H1 (cell line): ENCODE results near the gene CHST9. TPM values are rescaled to one million over a fixed set of nuclear protein-coding genes. Genes with fewer than 3 reads are reported as not detected.

ENCODE experiments used
- CTCF ChIA-PET: fragments of 300-600 bp; sonication (Branson Sonifier 250); formaldehyde crosslinking; loops from one replicate; lab custom pipeline; 2021; ENCODE audit not compliant: partially characterized antibody; lab: Charles Lee
- POLR2A ChIA-PET: fragments of 300-600 bp; sonication (Branson Sonifier 250); formaldehyde crosslinking; loops from one replicate; lab custom pipeline; 2021; ENCODE audit warnings: inconsistent platforms; ENCODE audit not compliant: partially characterized antibody; lab: Charles Lee
- DNase-seq, 2 experiments: peaks; one replicate each; pipeline versions ENCODE4 v3.0.0 to v3.0.0-alpha.2; 2010 to 2022; ENCODE audit warnings: low spot score in 2 of 2, low read depth in 1 of 2, mixed read lengths in 1 of 2
- FAIRE-seq: peaks from 2 replicates; lab custom pipeline; 2011; peaks lifted over from hg19 to GRCh38; lab: Jason Lieb, UNC
- H2AFZ ChIP-seq: 2 replicates; pipeline ENCODE4 v1.8.1; 2012; ENCODE audit warnings: low read length, inconsistent platforms
- H2AK5ac ChIP-seq: 2 replicates; pipeline ENCODE4 v1.6.1; 2013; ENCODE audit warnings: low read depth, low read length
- H2BK120ac ChIP-seq: replicated peaks from 2 replicates; pipeline ENCODE3; 2013; ENCODE audit warnings: low read depth, low read length, inconsistent platforms
- H2BK12ac ChIP-seq: 2 replicates; pipeline ENCODE4 v1.6.1; 2013; ENCODE audit warnings: low read depth, low read length
- H2BK15ac ChIP-seq: 2 replicates; pipeline ENCODE4 v1.6.1; 2013; ENCODE audit warnings: low read length
- H2BK20ac ChIP-seq: 2 replicates; pipeline ENCODE4 v1.6.1; 2013; ENCODE audit warnings: low read length
- H2BK5ac ChIP-seq: 2 replicates; pipeline ENCODE4 v1.6.1; 2013; ENCODE audit warnings: low read depth, low read length
- H3K14ac ChIP-seq: 2 replicates; pipeline ENCODE4 v1.6.1; 2013; ENCODE audit warnings: inconsistent platforms; ENCODE audit not compliant: insufficient read length
- H3K18ac ChIP-seq: 2 replicates; pipeline ENCODE4 v1.6.1; 2013; ENCODE audit warnings: low read length; ENCODE audit errors: extremely low read depth
- H3K23ac ChIP-seq: 2 replicates; pipeline ENCODE4 v1.6.1; 2013; ENCODE audit warnings: inconsistent platforms; ENCODE audit not compliant: insufficient read length
- H3K23me2 ChIP-seq: 2 replicates; pipeline ENCODE4 v1.6.1; 2013; ENCODE audit warnings: low read depth, low read length
- H3K27ac ChIP-seq: 2 replicates; pipeline ENCODE4 v1.6.1; 2011; ENCODE audit warnings: low read depth, low read length, inconsistent platforms
- H3K27me3 ChIP-seq, 4 experiments: replicated peaks in 1 of 4; 1 replicate in 1 of 4; 2 replicates in 3 of 4; pipeline versions ENCODE4 v1.6.1 to v1.8.1; 2011 to 2013; ENCODE audit warnings: low read length in 3 of 4, mild to moderate bottlenecking in 3 of 4, inconsistent platforms in 2 of 4, mixed read lengths in 2 of 4, moderate library complexity in 1 of 4; ENCODE audit not compliant: control insufficient read depth in 3 of 4, insufficient read depth in 3 of 4; ENCODE audit errors: extremely low read depth in 1 of 4
- H3K36me3 ChIP-seq, 4 experiments: 2 replicates each; pipeline versions ENCODE4 v1.6.1 to v1.8.1; 2011 to 2013; ENCODE audit warnings: mild to moderate bottlenecking in 4 of 4, low read length in 3 of 4, moderate library complexity in 2 of 4, control low read depth in 1 of 4, inconsistent platforms in 1 of 4; ENCODE audit not compliant: insufficient read depth in 4 of 4, control insufficient read depth in 2 of 4
- H3K4ac ChIP-seq: replicated peaks from 2 replicates; pipeline ENCODE3; 2013; ENCODE audit warnings: low read length, low read depth, mixed read lengths, inconsistent platforms; ENCODE audit not compliant: insufficient read length
- H3K4me1 ChIP-seq, 4 experiments: replicated peaks in 1 of 4; 1 replicate in 1 of 4; 2 replicates in 3 of 4; pipeline versions ENCODE4 v1.6.1 to v1.8.1; 2011 to 2013; ENCODE audit warnings: low read length in 3 of 4, inconsistent platforms in 2 of 4, mixed read lengths in 1 of 4; ENCODE audit not compliant: insufficient read depth in 4 of 4, control insufficient read depth in 3 of 4
- H3K4me2 ChIP-seq, 2 experiments: 2 replicates each; pipeline versions ENCODE4 v1.6.1 to v1.8.1; 2011 to 2013; ENCODE audit warnings: low read depth in 2 of 2, low read length in 2 of 2, control low read depth in 1 of 2, inconsistent platforms in 1 of 2, mild to moderate bottlenecking in 1 of 2; ENCODE audit not compliant: insufficient read depth in 1 of 2
- H3K4me3 ChIP-seq, 4 experiments: fragments of 200-600, 300-600 bp in 1 of 4; sonication (generic), shearing (Covaris generic), sonication (Bioruptor Twin) in 1 of 4; 2 replicates each; pipeline versions ENCODE4 v1.5.1 to v1.8.1; 2011 to 2016; ENCODE audit warnings: low read length in 4 of 4, low read depth in 3 of 4, control low read depth in 2 of 4, inconsistent platforms in 2 of 4, mild to moderate bottlenecking in 2 of 4, mixed read lengths in 1 of 4, moderate library complexity in 1 of 4; ENCODE audit not compliant: insufficient read depth in 2 of 4; ENCODE audit errors: extremely low read depth in 1 of 4
- H3K56ac ChIP-seq: replicated peaks from 2 replicates; pipeline ENCODE3; 2013; ENCODE audit warnings: low read depth, mild to moderate bottlenecking, mixed read lengths, low read length, inconsistent platforms; ENCODE audit not compliant: insufficient read length
- H3K79me1 ChIP-seq: 2 replicates; pipeline ENCODE4 v1.6.1; 2013; ENCODE audit warnings: low read depth, low read length, control low read depth
- H3K79me2 ChIP-seq, 2 experiments: 2 replicates each; pipeline versions ENCODE4 v1.6.1 to v1.8.1; 2012 to 2013; ENCODE audit warnings: low read length in 2 of 2, mild to moderate bottlenecking in 2 of 2, inconsistent platforms in 1 of 2; ENCODE audit not compliant: insufficient read depth in 2 of 2, control insufficient read depth in 1 of 2
- H3K9ac ChIP-seq, 4 experiments: replicated peaks in 1 of 4; 1 replicate in 1 of 4; 2 replicates in 3 of 4; pipeline versions ENCODE4 v1.6.1 to v1.8.1; 2011 to 2013; ENCODE audit warnings: low read depth in 3 of 4, low read length in 3 of 4, control low read depth in 2 of 4, mild to moderate bottlenecking in 2 of 4, moderate library complexity in 2 of 4, inconsistent platforms in 1 of 4; ENCODE audit errors: extremely low read depth in 1 of 4
- H3K9me3 ChIP-seq, 2 experiments: 2 replicates each; pipeline versions ENCODE4 v1.6.1 to v1.8.1; 2012 to 2013; ENCODE audit warnings: mild to moderate bottlenecking in 2 of 2, moderate library complexity in 2 of 2, control low read depth in 1 of 2, inconsistent platforms in 1 of 2, low read depth in 1 of 2, low read length in 1 of 2, mixed read lengths in 1 of 2; ENCODE audit not compliant: insufficient read depth in 2 of 2
- H4K20me1 ChIP-seq, 2 experiments: replicated peaks in 1 of 2; 2 replicates each; pipeline versions ENCODE3 to v1.8.1; 2011 to 2013; ENCODE audit warnings: inconsistent platforms in 2 of 2, low read length in 2 of 2, mild to moderate bottlenecking in 1 of 2; ENCODE audit not compliant: insufficient read depth in 2 of 2, control insufficient read depth in 1 of 2
- H4K5ac ChIP-seq: 2 replicates; pipeline ENCODE4 v1.6.1; 2013; ENCODE audit warnings: low read length, low read depth, mixed read lengths, inconsistent platforms; ENCODE audit not compliant: insufficient read length
- H4K8ac ChIP-seq: 2 replicates; pipeline ENCODE4 v1.8.0; 2013; ENCODE audit warnings: mild to moderate bottlenecking, moderate library complexity, low read length, inconsistent platforms; ENCODE audit not compliant: insufficient read depth; ENCODE audit errors: extremely low read depth
- H4K91ac ChIP-seq: replicated peaks from 2 replicates; pipeline ENCODE3; 2013; ENCODE audit warnings: low read length, mixed read lengths, inconsistent platforms; ENCODE audit not compliant: insufficient read length
- CBX8 ChIP-seq: fragments of 300-800, 300-1000 bp; sonication (generic); IDR thresholded peaks from 2 replicates; pipeline ENCODE4 v1.7.1; 2016; ENCODE audit warnings: low read depth, low read length, borderline replicate concordance
- CHD2 ChIP-seq: IDR thresholded peaks from 2 replicates; pipeline ENCODE4 v1.6.1; 2012; ENCODE audit warnings: low read length, improper control_type of control experiment
- CREB1 ChIP-seq: IDR thresholded peaks from 2 replicates; pipeline ENCODE4 v1.6.1; 2012; ENCODE audit warnings: inconsistent platforms
- HDAC6 ChIP-seq: IDR thresholded peaks from one replicate; pipeline ENCODE4 v1.7.1; 2012; ENCODE audit warnings: low read depth, mild to moderate bottlenecking, inconsistent platforms, low read length, moderate library complexity
- POU5F1 ChIP-seq: IDR thresholded peaks from 2 replicates; pipeline ENCODE4 v1.6.1; 2011; ENCODE audit warnings: low read depth, mild to moderate bottlenecking, low read length, moderate library complexity
- RFX5 ChIP-seq: IDR thresholded peaks from 2 replicates; pipeline ENCODE4 v1.6.1; 2011; ENCODE audit warnings: low read depth, low read length, improper control_type of control experiment, borderline replicate concordance
- RNF2 ChIP-seq: fragments of 200-900, 300-1000 bp; sonication (generic); IDR thresholded peaks from 2 replicates; pipeline ENCODE4 v1.7.1; 2016; ENCODE audit warnings: borderline replicate concordance, low read depth, mild to moderate bottlenecking, antibody characterized with exemption, low read length; ENCODE audit not compliant: poor library complexity, severe bottlenecking; ENCODE audit errors: missing control alignments
- SP4 ChIP-seq: IDR thresholded peaks from 2 replicates; pipeline ENCODE4 v1.6.1; 2012; ENCODE audit warnings: low read length, inconsistent platforms
- SRF ChIP-seq: IDR thresholded peaks from 2 replicates; pipeline ENCODE4 v1.6.1; 2011; ENCODE audit warnings: mild to moderate bottlenecking, low read depth, low read length, moderate library complexity
- YY1 ChIP-seq: IDR thresholded peaks from 2 replicates; pipeline ENCODE4 v1.6.1; 2011; ENCODE audit warnings: low read depth, mild to moderate bottlenecking, low read length
- WGBS, 2 experiments: shearing (Covaris generic) in 1 of 2; methylation state at CpG; one replicate each; pipeline versions ENCODE4 v1.1.6 to v1.1.7; 2013 to 2015; ENCODE audit warnings: low lambda C conversion rate in 2 of 2, mixed read lengths in 2 of 2, inconsistent platforms in 1 of 2, low coverage in 1 of 2, missing lambda C conversion rate in 1 of 2; ENCODE audit not compliant: insufficient replicate concordance in 2 of 2, insufficient coverage in 1 of 2, insufficient read length in 1 of 2; ENCODE audit errors: extremely low coverage in 1 of 2, missing lambda C conversion rate in 1 of 2; 5-methylcytosine and 5-hydroxymethylcytosine counted together
- polyA plus RNA-seq, 7 experiments: library from polyadenylated mRNA; depleted of rRNA in 3 of 7; stranded (reverse) in 5 of 7; unstranded in 2 of 7; fragments of >200 nt in 5 of 7; fragments of 200-250 nt in 2 of 7; gene quantifications; 1 replicate in 5 of 7; 2 replicates in 1 of 7; 4 replicates in 1 of 7; pipeline versions ENCODE4 v1.2.1 to v1.2.3, GENCODE V29; 2011 to 2013; ENCODE audit warnings: missing spikeins in 2 of 7, mixed read lengths in 2 of 7
- total RNA-seq: library from RNA; stranded (reverse); fragmentation: NEBNext Ultra II Directional; extraction: Animal tissue kit (Norgen Biotek cat#: 25700); gene quantifications from 2 replicates; pipeline ENCODE4 v1.2.1, GENCODE V29; 2021

The CHST9 gene
- total and polyA plus RNA-seq, 2 of the 8 experiments (the other 6 are each of a cell fraction or from before 2014, with no cell fraction given): 3.2 to 24.3 TPM

- no peak overlapping the region for H2BK20ac ChIP-seq
- ChIA-PET POLR2A (no interaction called here), CTCF (interaction anchor here (0.9 kb wide), 1 partner anchor 10 kb away, joined by 3 read pairs; no protein-coding TSS in a partner anchor)
- no peak overlapping the region for H4K91ac ChIP-seq
- no peak overlapping the region for H2BK15ac ChIP-seq
- no peak overlapping the region for H3K4me2 ChIP-seq
- no peaks in the 10 kb centered on the region for H3K79me2 ChIP-seq
- 86% methylated on average over 1 of the region's 1 CpG; no CpG with 5 or more reads in 1 of the 2 experiments for WGBS, 2 experiments
- no peak overlapping the region for H2AFZ ChIP-seq
- H4K20me1 ChIP-seq: no peaks in the 10 kb centered on the region
- FAIRE-seq: no peak
- H3K18ac ChIP-seq: no peak overlapping the region
- no peak overlapping the region for H3K23ac ChIP-seq
- TF ChIP-seq RFX5 (no peak), CBX8 (no peak), CHD2 (no peak), CREB1 (no peak), YY1 (no peak), POU5F1 (no peak), HDAC6 (no peak), RNF2 (no peak), SRF (no peak), SP4 (no peak)
- no peak overlapping the region for H2BK120ac ChIP-seq
- no peak overlapping the region for H2BK5ac ChIP-seq
- no peak overlapping the region for H3K4ac ChIP-seq
- no peak overlapping the region for H4K8ac ChIP-seq
- H3K9me3 ChIP-seq: no peaks in the 10 kb centered on the region
- no peak overlapping the region for H3K14ac ChIP-seq
- no peaks in the 10 kb centered on the region for H3K23me2 ChIP-seq
- H4K5ac ChIP-seq: no peak overlapping the region
- no peak overlapping the region for H3K27ac ChIP-seq
- no peak overlapping the region for H2AK5ac ChIP-seq
- DNase-seq: no peak
- no peak overlapping the region for H3K4me3 ChIP-seq
- H3K79me1 ChIP-seq: no peaks in the 10 kb centered on the region
- H2BK12ac ChIP-seq: no peak overlapping the region
- no peaks in the 10 kb centered on the region for H3K4me1 ChIP-seq
- H3K36me3 ChIP-seq: no peaks in the 10 kb centered on the region
- no peaks in the 10 kb centered on the region for H3K27me3 ChIP-seq
- H3K56ac ChIP-seq: no peak overlapping the region
- H3K9ac ChIP-seq: no peak overlapping the region
These were observed 103.4 kb downstream of the CHST9 start for GRCh38 chr18:27081701-27082100.
